Measurements from ENCODE around the gene NSRP1. TPM values are rescaled to one million over a fixed set of nuclear protein-coding genes. Genes with fewer than 3 reads are reported as not detected.
A peak's percentile ranks its signal among the peaks of the same experiment; 100 is the strongest.
"Not testable (repeated sequence)": the region's sequence is repeated elsewhere in the genome, so short reads cannot be mapped to it uniquely, and the experiment has no call there.

The NSRP1 gene
- total RNA-seq, 1 donor: 7.8 TPM

- DNase-seq (ENCODE audit: low read depth in 2 of 3, low spot score in 2 of 3): no peak
These were observed 103.8 kb downstream of the NSRP1 start for GRCh38 chr17:30220414-30220813.

DNA sequence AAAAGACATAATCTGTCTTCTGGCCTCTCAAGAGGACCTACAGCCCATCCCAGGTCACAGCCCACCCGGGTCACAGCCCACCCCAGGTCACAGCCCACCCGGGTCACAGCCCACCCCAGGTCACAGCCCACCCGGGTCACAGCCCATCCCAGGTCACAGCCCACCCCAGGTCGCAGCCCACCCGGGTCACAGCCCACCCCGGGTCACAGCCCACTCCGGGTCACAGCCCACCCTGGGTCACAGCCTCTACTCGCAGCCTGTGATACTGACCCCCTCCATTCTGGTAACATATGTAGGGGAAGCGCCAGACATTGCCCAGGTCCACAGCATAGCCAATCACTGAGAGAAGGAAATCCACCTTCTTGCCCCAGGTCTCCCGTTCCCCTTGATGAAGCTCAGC, 104.7 kb downstream of the NSRP1 start:
- DNase-seq (ENCODE audit: low read depth in 2 of 3, low spot score in 2 of 3): no peak

GRCh38 chr17:30222251-30222650, 105.6 kb downstream of the NSRP1 start:
- no peak for DNase-seq (ENCODE audit: low read depth in 2 of 3, low spot score in 2 of 3)

GRCh38 chr17:30222721-30223175, 106.1 kb downstream of the NSRP1 start:
- DNase-seq (ENCODE audit: low read depth in 2 of 3, low spot score in 2 of 3): no peak

DNA sequence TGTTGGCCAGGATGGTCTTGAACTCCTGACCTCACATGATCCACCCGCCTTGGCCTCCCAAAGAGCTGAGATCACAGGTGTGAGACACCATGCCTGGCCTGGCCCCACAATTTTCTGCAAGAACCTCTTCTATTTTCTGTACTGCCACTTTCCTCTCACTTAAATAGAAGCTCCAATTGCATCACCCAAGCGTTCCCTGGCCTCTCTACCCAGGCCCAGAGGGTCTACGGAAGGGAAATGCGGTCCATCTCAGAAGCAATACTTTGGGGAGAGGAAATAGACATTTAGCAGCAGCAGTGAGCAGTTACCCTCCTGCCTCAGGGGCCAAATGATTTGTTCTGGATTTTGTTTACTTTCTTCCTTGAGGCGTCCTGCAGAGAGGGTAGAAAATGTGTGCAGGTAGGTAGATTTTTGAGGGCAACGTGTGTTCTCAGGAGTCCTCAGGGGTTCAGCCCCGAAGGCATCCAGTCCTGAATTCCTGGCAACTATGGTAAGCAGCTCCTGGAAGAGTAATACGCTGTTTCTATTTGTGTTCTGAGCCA, 107.9 kb downstream of the NSRP1 start:
- DNase-seq (ENCODE audit: low read depth in 2 of 3, low spot score in 2 of 3): no peak

DNA sequence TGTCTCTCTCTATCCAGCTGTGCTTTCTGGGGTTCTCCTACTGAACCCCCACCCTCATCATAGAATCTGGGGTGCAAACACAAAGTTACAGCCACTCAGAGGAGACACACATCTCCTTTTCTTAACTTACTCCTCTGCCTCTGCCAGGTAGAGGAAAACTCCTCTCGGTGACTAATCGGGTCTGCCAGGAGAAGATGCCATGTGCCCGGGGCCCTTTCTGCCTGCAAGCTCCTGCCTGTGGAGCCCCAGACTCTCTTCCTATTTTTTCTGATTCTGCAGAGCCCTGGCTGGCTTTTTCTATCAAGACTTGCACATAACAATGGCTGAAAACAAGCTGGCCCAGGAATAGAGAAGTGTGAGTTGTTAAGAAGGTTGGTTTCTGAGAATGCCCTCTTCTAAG, 108.5 kb downstream of the NSRP1 start:
- DNase-seq (ENCODE audit: low read depth in 2 of 3, low spot score in 2 of 3): no peak

DNA sequence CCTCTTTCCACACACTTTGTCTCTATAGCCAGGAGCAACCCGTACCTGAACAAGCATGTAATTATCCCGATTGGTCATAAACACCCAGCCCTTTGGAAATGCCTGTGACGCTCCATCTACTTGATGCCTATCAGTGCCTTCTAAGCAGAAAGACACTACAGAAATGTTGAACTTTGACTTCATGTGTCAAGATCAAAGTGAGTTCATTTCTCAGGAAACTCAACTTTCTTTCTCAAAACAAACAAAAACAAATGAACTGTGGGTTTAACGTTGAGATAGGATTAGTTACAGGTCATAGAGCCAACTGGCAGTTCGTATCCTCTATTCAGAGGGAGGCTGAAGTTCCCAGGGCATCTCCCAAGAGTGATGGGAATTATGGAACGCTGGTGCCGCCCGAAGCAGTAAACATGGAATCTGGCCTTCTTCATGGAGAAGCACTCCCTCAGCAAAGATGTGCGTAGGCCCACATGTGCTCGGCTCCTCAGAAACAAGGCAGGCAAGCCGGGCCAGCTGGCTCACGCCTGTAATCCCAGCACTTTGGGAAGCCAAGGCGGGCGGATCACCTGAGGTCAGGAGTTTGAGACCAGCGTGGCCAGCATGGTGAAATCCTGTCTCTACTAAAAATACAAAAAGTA, 109.4 kb downstream of the NSRP1 start:
- DNase-seq (ENCODE audit: low read depth in 2 of 3, low spot score in 2 of 3): no peak

DNA sequence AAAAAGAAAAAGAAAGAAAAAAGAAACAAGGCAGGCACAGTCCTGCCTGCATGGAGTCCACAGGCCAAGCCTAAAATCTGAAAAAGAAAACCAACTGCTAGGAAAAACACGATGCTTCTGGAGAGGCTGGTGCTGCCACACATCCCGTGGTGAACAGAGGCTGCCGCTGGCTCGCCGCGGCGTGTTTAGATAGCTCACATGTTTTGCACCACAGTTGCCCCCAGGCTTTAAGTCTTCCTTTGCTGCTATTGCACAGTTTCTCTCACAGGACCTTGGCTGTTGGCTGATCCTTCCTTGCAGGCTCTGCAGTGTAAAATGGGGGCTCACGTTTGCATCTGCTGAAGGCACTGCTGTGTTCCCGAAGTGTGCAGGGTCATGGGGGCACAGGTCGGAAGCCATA, 110.3 kb downstream of the NSRP1 start:
- no peak for DNase-seq (ENCODE audit: low read depth in 2 of 3, low spot score in 2 of 3)

- DNase-seq (ENCODE audit: low read depth in 2 of 3, low spot score in 2 of 3): no peak
These were observed 111.4 kb downstream of the NSRP1 start for GRCh38 chr17:30228011-30228410.

DNA sequence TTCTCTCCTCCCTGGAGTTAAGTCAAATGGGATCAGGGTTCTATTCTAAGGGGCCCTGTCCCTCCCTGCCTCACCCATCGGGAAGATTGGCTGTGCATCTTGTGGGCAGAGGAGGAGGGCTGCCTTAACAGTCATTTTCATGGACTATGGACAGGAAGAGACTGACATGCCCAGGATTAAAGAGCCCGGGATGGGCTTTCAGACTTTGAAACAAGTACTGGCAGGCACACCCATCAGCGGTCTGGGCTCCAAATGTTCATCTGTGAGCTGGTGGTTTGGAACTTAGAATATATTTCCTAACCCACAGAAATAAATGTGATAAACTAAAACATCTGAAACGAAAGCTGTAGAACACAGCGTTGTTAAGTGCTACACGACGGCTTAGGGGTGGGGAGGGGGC, 112.4 kb downstream of the NSRP1 start:
- no peak for DNase-seq (ENCODE audit: low read depth in 2 of 3, low spot score in 2 of 3)

DNA sequence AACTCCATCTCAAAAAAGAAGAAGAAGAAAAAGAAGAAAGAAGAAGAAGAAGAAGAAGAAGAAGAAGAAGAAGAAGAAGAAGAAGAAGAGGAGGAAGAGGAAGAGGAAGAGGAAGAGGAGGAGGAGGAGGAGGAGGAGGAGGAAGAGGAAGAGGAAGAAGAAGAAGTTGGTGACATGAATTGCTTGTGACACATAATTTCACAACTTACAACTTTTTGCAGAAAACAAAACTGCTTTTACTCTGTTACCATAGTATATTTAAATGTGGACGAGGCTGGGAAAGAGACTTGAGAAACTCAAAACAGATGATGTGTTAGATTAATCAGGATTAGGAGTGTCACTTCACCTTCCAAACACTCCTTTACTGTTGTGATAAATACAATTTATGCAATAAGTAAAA, 113.4 kb downstream of the NSRP1 start:
- DNase-seq (ENCODE audit: low read depth in 2 of 3, low spot score in 2 of 3): not testable (repeated sequence)

GRCh38 chr17:30230596-30231125, 114.0 kb downstream of the NSRP1 start:
- DNase-seq (ENCODE audit: low read depth in 2 of 3, low spot score in 2 of 3): no peak

DNA sequence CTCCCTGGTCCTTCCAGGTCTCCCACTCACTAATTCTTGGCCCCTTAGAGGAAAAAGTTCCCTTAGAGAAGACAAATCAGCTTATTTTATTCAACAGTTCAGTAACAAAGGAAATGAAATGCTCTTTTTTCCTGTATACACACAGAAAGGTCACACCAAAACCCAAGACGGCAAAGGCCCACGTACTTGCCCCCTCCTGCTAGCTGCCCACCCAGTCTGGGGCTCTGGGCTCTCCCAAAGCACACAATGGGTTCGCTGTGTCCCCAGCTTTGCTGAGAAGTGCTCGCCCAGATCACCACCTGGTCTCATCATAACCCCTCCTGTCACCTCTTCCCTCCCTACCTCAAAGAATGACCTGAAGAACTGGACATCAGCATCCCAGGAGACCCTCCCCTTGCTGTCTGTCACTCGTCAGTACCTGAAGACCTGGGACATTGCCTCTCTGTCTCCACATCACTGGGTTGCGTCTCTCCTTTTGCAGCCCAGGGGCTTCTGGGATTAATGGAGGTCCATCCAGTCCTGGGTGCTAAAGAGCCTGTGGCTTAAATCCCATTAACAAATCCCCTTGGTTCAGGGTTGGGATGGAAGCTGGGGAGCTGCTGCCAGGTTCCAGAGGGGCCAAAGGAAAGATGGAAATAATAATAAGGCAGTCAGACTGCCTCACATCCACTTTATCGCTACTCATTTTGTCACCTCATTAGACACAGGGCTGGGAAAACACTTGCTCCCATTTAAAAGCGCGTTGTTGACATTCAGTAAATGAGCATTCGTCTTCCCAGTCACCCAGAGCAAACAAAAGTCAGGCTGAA, 115.6 kb downstream of the NSRP1 start:
- no peak for DNase-seq (ENCODE audit: low read depth in 2 of 3, low spot score in 2 of 3)

- DNase-seq (ENCODE audit: low read depth in 2 of 3, low spot score in 2 of 3): no peak
These were observed 116.3 kb downstream of the NSRP1 start for GRCh38 chr17:30232824-30233427.

DNA sequence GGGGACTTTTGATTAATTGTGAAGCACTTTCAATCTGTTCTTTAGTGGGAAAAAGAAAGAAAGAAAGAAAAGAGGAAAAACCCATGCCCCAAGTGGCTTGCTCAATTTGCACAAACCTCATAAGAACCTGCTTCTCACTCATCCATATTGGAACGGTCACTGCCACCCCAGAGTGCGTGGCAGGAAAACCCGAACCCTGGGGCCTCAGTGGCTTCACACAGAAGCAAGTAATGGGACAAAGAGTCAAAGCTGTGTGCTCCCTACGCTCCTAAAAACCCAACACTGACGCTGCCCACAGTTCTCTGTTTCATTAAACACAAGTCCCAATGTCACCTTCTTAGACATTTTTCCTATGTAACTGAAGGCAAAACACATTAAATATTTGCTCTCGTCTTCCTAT, 117.7 kb downstream of the NSRP1 start:
- no peak for DNase-seq (ENCODE audit: low read depth in 2 of 3, low spot score in 2 of 3)

DNA sequence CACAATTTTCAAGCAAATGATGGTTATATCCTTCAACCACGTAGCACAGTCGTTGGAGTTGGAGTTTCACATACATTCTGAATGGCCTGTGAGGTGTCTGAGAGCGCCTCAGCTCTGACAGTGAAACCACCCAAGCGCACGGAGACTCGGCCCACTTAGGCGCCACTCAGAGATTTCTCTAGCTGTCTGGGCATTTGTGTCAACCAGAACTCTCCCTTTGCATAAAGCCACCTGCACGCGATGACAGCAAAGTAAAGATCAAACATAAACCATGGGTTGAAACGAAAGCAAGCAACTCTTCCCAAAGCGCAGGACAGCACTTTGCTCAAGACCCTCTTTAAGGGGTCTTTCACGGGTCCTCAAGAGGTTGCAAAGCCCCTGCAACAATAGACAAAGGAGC, 118.3 kb downstream of the NSRP1 start:
- peak in 1 of 3 donors; percentile 29 for DNase-seq (ENCODE audit: low read depth in 2 of 3, low spot score in 2 of 3)

DNA sequence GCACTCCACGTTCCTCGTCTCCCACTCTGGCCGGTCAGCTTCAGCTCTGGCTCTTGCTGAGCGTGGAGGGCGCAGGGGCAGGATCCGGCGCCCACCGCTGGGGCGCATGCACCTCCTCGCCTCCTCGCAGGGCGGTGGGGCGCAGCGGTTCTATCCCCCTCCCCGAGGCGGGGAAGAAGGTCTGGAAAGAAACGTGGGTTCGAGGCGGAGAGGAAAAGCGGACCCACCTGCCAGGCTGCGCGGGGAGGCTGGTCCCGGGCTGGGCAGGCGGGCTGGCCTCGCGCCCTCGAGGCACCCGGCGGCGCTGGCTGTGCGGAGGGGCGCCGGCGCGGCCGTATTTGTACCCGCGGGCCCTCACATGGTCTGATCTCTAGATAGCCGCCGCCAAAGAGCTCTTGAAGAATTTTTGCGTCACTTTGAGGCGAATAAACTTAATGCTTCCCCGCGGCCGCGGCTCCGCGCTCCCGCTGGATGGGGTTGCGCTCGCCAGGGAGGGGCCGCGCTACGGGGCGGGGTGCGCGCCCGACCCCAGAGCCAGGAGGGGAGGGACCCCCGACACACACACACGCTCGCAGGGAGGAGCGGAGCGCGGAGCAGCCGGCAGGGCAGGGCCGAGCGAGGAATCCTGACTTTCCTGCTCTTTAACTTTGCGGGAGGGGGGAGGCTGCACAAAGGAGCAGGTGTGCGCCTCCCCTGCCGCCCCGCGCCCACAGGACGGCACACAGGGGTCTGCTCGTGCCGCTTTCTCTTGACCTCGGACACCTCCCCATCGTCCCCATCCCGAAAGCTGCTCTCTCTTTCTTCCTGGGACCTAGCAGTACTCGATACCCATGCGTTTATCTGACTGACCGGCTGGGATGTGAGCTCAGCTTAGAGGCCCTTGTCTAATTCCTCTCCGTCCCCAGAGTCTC, 119.0 kb downstream of the NSRP1 start, which contains the start of gene SLC6A4:
TSS of gene SLC6A4 (minus strand) at position 312 of the 911 bp plus-strand sequence. CDS start 13,739 bp downstream, outside the sequence.
- DNase-seq (ENCODE audit: low read depth in 2 of 3, low spot score in 2 of 3): peak in 1 of 3 donors; percentile 42
